Measurements from ENCODE around the gene RCBTB2.

GRCh38 chr13:48475230-48475629 is 57.6 kb downstream of the RCBTB2 start:
- TF ChIP-seq CTCF (IDR thresholded peaks at IDR 0.05; ENCODE audit: low read depth, low read length) (no peak), EZH2phosphoT487 (IDR thresholded peaks at IDR 0.05; ENCODE audit: low read depth) (no peak)

All from OCI-LY3 (cell line).